H1 (cell line): Measurements from ENCODE around the gene IGLL5. TPM values are rescaled to one million over a fixed set of nuclear protein-coding genes. Genes with fewer than 3 reads are reported as not detected.

Experiments used
- CTCF ChIA-PET: fragments of 300-600 bp; sonication (Branson Sonifier 250); formaldehyde crosslinking; loops from one replicate; lab custom pipeline; 2021; ENCODE audit not compliant: partially characterized antibody; lab: Charles Lee
- POLR2A ChIA-PET: fragments of 300-600 bp; sonication (Branson Sonifier 250); formaldehyde crosslinking; loops from one replicate; lab custom pipeline; 2021; ENCODE audit warnings: inconsistent platforms; ENCODE audit not compliant: partially characterized antibody; lab: Charles Lee
- DNase-seq, 2 experiments: peaks; one replicate each; pipeline versions ENCODE4 v3.0.0 to v3.0.0-alpha.2; 2010 to 2022; ENCODE audit warnings: low spot score in 2 of 2, low read depth in 1 of 2, mixed read lengths in 1 of 2
- FAIRE-seq: peaks from 2 replicates; lab custom pipeline; 2011; peaks lifted over from hg19 to GRCh38; lab: Jason Lieb, UNC
- H2AFZ ChIP-seq: 2 replicates; pipeline ENCODE4 v1.8.1; 2012; ENCODE audit warnings: low read length, inconsistent platforms
- H2AK5ac ChIP-seq: 2 replicates; pipeline ENCODE4 v1.6.1; 2013; ENCODE audit warnings: low read depth, low read length
- H2BK120ac ChIP-seq: replicated peaks from 2 replicates; pipeline ENCODE3; 2013; ENCODE audit warnings: low read depth, low read length, inconsistent platforms
- H2BK12ac ChIP-seq: 2 replicates; pipeline ENCODE4 v1.6.1; 2013; ENCODE audit warnings: low read depth, low read length
- H2BK15ac ChIP-seq: 2 replicates; pipeline ENCODE4 v1.6.1; 2013; ENCODE audit warnings: low read length
- H2BK20ac ChIP-seq: 2 replicates; pipeline ENCODE4 v1.6.1; 2013; ENCODE audit warnings: low read length
- H2BK5ac ChIP-seq: 2 replicates; pipeline ENCODE4 v1.6.1; 2013; ENCODE audit warnings: low read depth, low read length
- H3K14ac ChIP-seq: 2 replicates; pipeline ENCODE4 v1.6.1; 2013; ENCODE audit warnings: inconsistent platforms; ENCODE audit not compliant: insufficient read length
- H3K18ac ChIP-seq: 2 replicates; pipeline ENCODE4 v1.6.1; 2013; ENCODE audit warnings: low read length; ENCODE audit errors: extremely low read depth
- H3K23ac ChIP-seq: 2 replicates; pipeline ENCODE4 v1.6.1; 2013; ENCODE audit warnings: inconsistent platforms; ENCODE audit not compliant: insufficient read length
- H3K23me2 ChIP-seq: 2 replicates; pipeline ENCODE4 v1.6.1; 2013; ENCODE audit warnings: low read depth, low read length
- H3K27ac ChIP-seq: 2 replicates; pipeline ENCODE4 v1.6.1; 2011; ENCODE audit warnings: low read depth, low read length, inconsistent platforms
- H3K27me3 ChIP-seq, 4 experiments: replicated peaks in 1 of 4; 1 replicate in 1 of 4; 2 replicates in 3 of 4; pipeline versions ENCODE4 v1.6.1 to v1.8.1; 2011 to 2013; ENCODE audit warnings: low read length in 3 of 4, mild to moderate bottlenecking in 3 of 4, inconsistent platforms in 2 of 4, mixed read lengths in 2 of 4, moderate library complexity in 1 of 4; ENCODE audit not compliant: control insufficient read depth in 3 of 4, insufficient read depth in 3 of 4; ENCODE audit errors: extremely low read depth in 1 of 4
- H3K36me3 ChIP-seq, 4 experiments: 2 replicates each; pipeline versions ENCODE4 v1.6.1 to v1.8.1; 2011 to 2013; ENCODE audit warnings: mild to moderate bottlenecking in 4 of 4, low read length in 3 of 4, moderate library complexity in 2 of 4, control low read depth in 1 of 4, inconsistent platforms in 1 of 4; ENCODE audit not compliant: insufficient read depth in 4 of 4, control insufficient read depth in 2 of 4
- H3K4ac ChIP-seq: replicated peaks from 2 replicates; pipeline ENCODE3; 2013; ENCODE audit warnings: low read length, low read depth, mixed read lengths, inconsistent platforms; ENCODE audit not compliant: insufficient read length
- H3K4me1 ChIP-seq, 4 experiments: replicated peaks in 1 of 4; 1 replicate in 1 of 4; 2 replicates in 3 of 4; pipeline versions ENCODE4 v1.6.1 to v1.8.1; 2011 to 2013; ENCODE audit warnings: low read length in 3 of 4, inconsistent platforms in 2 of 4, mixed read lengths in 1 of 4; ENCODE audit not compliant: insufficient read depth in 4 of 4, control insufficient read depth in 3 of 4
- H3K4me2 ChIP-seq, 2 experiments: 2 replicates each; pipeline versions ENCODE4 v1.6.1 to v1.8.1; 2011 to 2013; ENCODE audit warnings: low read depth in 2 of 2, low read length in 2 of 2, control low read depth in 1 of 2, inconsistent platforms in 1 of 2, mild to moderate bottlenecking in 1 of 2; ENCODE audit not compliant: insufficient read depth in 1 of 2
- H3K4me3 ChIP-seq, 4 experiments: fragments of 200-600, 300-600 bp in 1 of 4; sonication (generic), shearing (Covaris generic), sonication (Bioruptor Twin) in 1 of 4; 2 replicates each; pipeline versions ENCODE4 v1.5.1 to v1.8.1; 2011 to 2016; ENCODE audit warnings: low read length in 4 of 4, low read depth in 3 of 4, control low read depth in 2 of 4, inconsistent platforms in 2 of 4, mild to moderate bottlenecking in 2 of 4, mixed read lengths in 1 of 4, moderate library complexity in 1 of 4; ENCODE audit not compliant: insufficient read depth in 2 of 4; ENCODE audit errors: extremely low read depth in 1 of 4
- H3K56ac ChIP-seq: replicated peaks from 2 replicates; pipeline ENCODE3; 2013; ENCODE audit warnings: low read depth, mild to moderate bottlenecking, mixed read lengths, low read length, inconsistent platforms; ENCODE audit not compliant: insufficient read length
- H3K79me1 ChIP-seq: 2 replicates; pipeline ENCODE4 v1.6.1; 2013; ENCODE audit warnings: low read depth, low read length, control low read depth
- H3K79me2 ChIP-seq, 2 experiments: 2 replicates each; pipeline versions ENCODE4 v1.6.1 to v1.8.1; 2012 to 2013; ENCODE audit warnings: low read length in 2 of 2, mild to moderate bottlenecking in 2 of 2, inconsistent platforms in 1 of 2; ENCODE audit not compliant: insufficient read depth in 2 of 2, control insufficient read depth in 1 of 2
- H3K9ac ChIP-seq, 4 experiments: replicated peaks in 1 of 4; 1 replicate in 1 of 4; 2 replicates in 3 of 4; pipeline versions ENCODE4 v1.6.1 to v1.8.1; 2011 to 2013; ENCODE audit warnings: low read depth in 3 of 4, low read length in 3 of 4, control low read depth in 2 of 4, mild to moderate bottlenecking in 2 of 4, moderate library complexity in 2 of 4, inconsistent platforms in 1 of 4; ENCODE audit errors: extremely low read depth in 1 of 4
- H3K9me3 ChIP-seq, 2 experiments: 2 replicates each; pipeline versions ENCODE4 v1.6.1 to v1.8.1; 2012 to 2013; ENCODE audit warnings: mild to moderate bottlenecking in 2 of 2, moderate library complexity in 2 of 2, control low read depth in 1 of 2, inconsistent platforms in 1 of 2, low read depth in 1 of 2, low read length in 1 of 2, mixed read lengths in 1 of 2; ENCODE audit not compliant: insufficient read depth in 2 of 2
- H4K20me1 ChIP-seq, 2 experiments: replicated peaks in 1 of 2; 2 replicates each; pipeline versions ENCODE3 to v1.8.1; 2011 to 2013; ENCODE audit warnings: inconsistent platforms in 2 of 2, low read length in 2 of 2, mild to moderate bottlenecking in 1 of 2; ENCODE audit not compliant: insufficient read depth in 2 of 2, control insufficient read depth in 1 of 2
- H4K5ac ChIP-seq: 2 replicates; pipeline ENCODE4 v1.6.1; 2013; ENCODE audit warnings: low read length, low read depth, mixed read lengths, inconsistent platforms; ENCODE audit not compliant: insufficient read length
- H4K8ac ChIP-seq: 2 replicates; pipeline ENCODE4 v1.8.0; 2013; ENCODE audit warnings: mild to moderate bottlenecking, moderate library complexity, low read length, inconsistent platforms; ENCODE audit not compliant: insufficient read depth; ENCODE audit errors: extremely low read depth
- H4K91ac ChIP-seq: replicated peaks from 2 replicates; pipeline ENCODE3; 2013; ENCODE audit warnings: low read length, mixed read lengths, inconsistent platforms; ENCODE audit not compliant: insufficient read length
- BACH1 ChIP-seq: IDR thresholded peaks from 2 replicates; pipeline ENCODE4 v1.6.1; 2012; ENCODE audit warnings: low read length, improper control_type of control experiment
- CHD2 ChIP-seq: IDR thresholded peaks from 2 replicates; pipeline ENCODE4 v1.6.1; 2012; ENCODE audit warnings: low read length, improper control_type of control experiment
- CREB1 ChIP-seq: IDR thresholded peaks from 2 replicates; pipeline ENCODE4 v1.6.1; 2012; ENCODE audit warnings: inconsistent platforms
- E2F6 ChIP-seq: IDR thresholded peaks from 2 replicates; pipeline ENCODE4 v1.6.1; 2012; ENCODE audit warnings: inconsistent platforms
- EZH2 ChIP-seq: fragments of 200-600 bp; sonication (generic); IDR thresholded peaks from 2 replicates; pipeline ENCODE4 v1.7.1; 2012; ENCODE audit warnings: low read depth, mild to moderate bottlenecking, moderate library complexity, low read length, inconsistent platforms; ENCODE audit not compliant: severe bottlenecking
- GTF2F1 ChIP-seq: IDR thresholded peaks from 2 replicates; pipeline ENCODE4 v1.6.1; 2012; ENCODE audit warnings: low read depth, low read length, improper control_type of control experiment, borderline replicate concordance
- HDAC6 ChIP-seq: IDR thresholded peaks from one replicate; pipeline ENCODE4 v1.7.1; 2012; ENCODE audit warnings: low read depth, mild to moderate bottlenecking, inconsistent platforms, low read length, moderate library complexity
- KDM4A ChIP-seq: IDR thresholded peaks from one replicate; pipeline ENCODE4 v1.7.1; 2012; ENCODE audit warnings: low read depth, mild to moderate bottlenecking, moderate library complexity, low read length, inconsistent platforms; ENCODE audit not compliant: severe bottlenecking
- NRF1 ChIP-seq: IDR thresholded peaks from 2 replicates; pipeline ENCODE4 v1.6.1; 2011; ENCODE audit warnings: mild to moderate bottlenecking, low read depth, low read length, improper control_type of control experiment
- RBBP5 ChIP-seq: IDR thresholded peaks from 2 replicates; pipeline ENCODE4 v1.7.1; 2012; ENCODE audit warnings: low read depth, mild to moderate bottlenecking, inconsistent platforms, low read length, moderate library complexity, borderline replicate concordance
- SAP30 ChIP-seq: fragments of 300-600 bp; sonication (generic); IDR thresholded peaks from 2 replicates; pipeline ENCODE4 v1.7.1; 2012; ENCODE audit warnings: low read length, moderate library complexity, mild to moderate bottlenecking, inconsistent platforms; ENCODE audit not compliant: insufficient read depth, insufficient replicate concordance
- YY1 ChIP-seq: IDR thresholded peaks from 2 replicates; pipeline ENCODE4 v1.6.1; 2011; ENCODE audit warnings: low read depth, mild to moderate bottlenecking, low read length
- ZNF274 ChIP-seq: IDR thresholded peaks from 2 replicates; pipeline ENCODE4 v1.7.0; 2012; ENCODE audit warnings: low read length, borderline replicate concordance; ENCODE audit errors: extremely low read depth
- WGBS, 2 experiments: shearing (Covaris generic) in 1 of 2; methylation state at CpG; one replicate each; pipeline versions ENCODE4 v1.1.6 to v1.1.7; 2013 to 2015; ENCODE audit warnings: low lambda C conversion rate in 2 of 2, mixed read lengths in 2 of 2, inconsistent platforms in 1 of 2, low coverage in 1 of 2, missing lambda C conversion rate in 1 of 2; ENCODE audit not compliant: insufficient replicate concordance in 2 of 2, insufficient coverage in 1 of 2, insufficient read length in 1 of 2; ENCODE audit errors: extremely low coverage in 1 of 2, missing lambda C conversion rate in 1 of 2; 5-methylcytosine and 5-hydroxymethylcytosine counted together
- polyA plus RNA-seq, 7 experiments: library from polyadenylated mRNA; depleted of rRNA in 3 of 7; stranded (reverse) in 5 of 7; unstranded in 2 of 7; fragments of >200 nt in 5 of 7; fragments of 200-250 nt in 2 of 7; gene quantifications; 1 replicate in 5 of 7; 2 replicates in 1 of 7; 4 replicates in 1 of 7; pipeline versions ENCODE4 v1.2.1 to v1.2.3, GENCODE V29; 2011 to 2013; ENCODE audit warnings: missing spikeins in 2 of 7, mixed read lengths in 2 of 7
- total RNA-seq: library from RNA; stranded (reverse); fragmentation: NEBNext Ultra II Directional; extraction: Animal tissue kit (Norgen Biotek cat#: 25700); gene quantifications from 2 replicates; pipeline ENCODE4 v1.2.1, GENCODE V29; 2021

IGLL5 gene
- total and polyA plus RNA-seq, 2 of the 8 experiments (the other 6 are each of a cell fraction or from before 2014, with no cell fraction given), result not detected

GRCh38 chr22:22918297-22918965 lies 30.8 kb downstream of the IGLL5 start:
- no peak overlapping the region for H3K4me3 ChIP-seq
- H4K5ac ChIP-seq, result no peak overlapping the region
- H3K56ac ChIP-seq, result no peak overlapping the region
- H2AFZ ChIP-seq, result no peak overlapping the region
- no peak overlapping the region for H2BK12ac ChIP-seq
- H3K9ac ChIP-seq, result no peak overlapping the region
- no peak overlapping the region for H2BK120ac ChIP-seq
- H3K23me2 ChIP-seq, result no peaks in the 10 kb centered on the region
- H3K23ac ChIP-seq, result no peak overlapping the region
- H3K27me3 ChIP-seq, result peaks cover 5 to 16% (median 12%) of the 10 kb centered on the region in 4 experiments
- no peak overlapping the region for H3K14ac ChIP-seq
- FAIRE-seq, result no peak
- no peaks in the 10 kb centered on the region for H3K79me2 ChIP-seq
- H4K8ac ChIP-seq, result no peak overlapping the region
- 69% methylated on average over 5 of the region's 7 CpGs; no CpG with 5 or more reads in 1 of the 2 experiments for WGBS, 2 experiments
- H3K4me1 ChIP-seq, result no peaks in the 10 kb centered on the region
- no peaks in the 10 kb centered on the region for H4K20me1 ChIP-seq
- no peak overlapping the region for H2BK5ac ChIP-seq
- H3K79me1 ChIP-seq, result no peaks in the 10 kb centered on the region
- H2BK15ac ChIP-seq, result no peak overlapping the region
- no peak overlapping the region for H2AK5ac ChIP-seq
- no peak overlapping the region for H3K4ac ChIP-seq
- ChIA-PET POLR2A (no interaction called here), CTCF (no interaction called here)
- DNase-seq, result no peak
- no peak overlapping the region for H3K27ac ChIP-seq
- H3K36me3 ChIP-seq, result no peaks in the 10 kb centered on the region
- H3K4me2 ChIP-seq, result no peak overlapping the region
- H3K9me3 ChIP-seq, result peaks cover 40 to 92% of the 10 kb centered on the region in 2 experiments
- H3K18ac ChIP-seq, result no peak overlapping the region
- H4K91ac ChIP-seq, result no peak overlapping the region
- no peak overlapping the region for H2BK20ac ChIP-seq
- no peak for TF ChIP-seq CHD2
- no peak for TF ChIP-seq RBBP5
- no peak for TF ChIP-seq CREB1
- no peak for TF ChIP-seq YY1
- TF ChIP-seq HDAC6, result no peak
- no peak for TF ChIP-seq NRF1
- no peak for TF ChIP-seq GTF2F1
- TF ChIP-seq E2F6, result no peak
- TF ChIP-seq BACH1, result no peak
- no peak for TF ChIP-seq KDM4A
- no peak for TF ChIP-seq ZNF274
- no peak for TF ChIP-seq EZH2
- TF ChIP-seq SAP30, result no peak
